GM18519 (cell line): ENCODE results near the gene MAN1A1.

Experiments used
- ATAC-seq: cut with Tn5 transposase; IDR thresholded peaks from one replicate; pipeline ENCODE4 v1.9.1; 2021; ENCODE audit warnings: mild to moderate bottlenecking, moderate library complexity; ENCODE audit not compliant: unreplicated experiment, low FRiP score

MAN1A1 gene

DNA sequence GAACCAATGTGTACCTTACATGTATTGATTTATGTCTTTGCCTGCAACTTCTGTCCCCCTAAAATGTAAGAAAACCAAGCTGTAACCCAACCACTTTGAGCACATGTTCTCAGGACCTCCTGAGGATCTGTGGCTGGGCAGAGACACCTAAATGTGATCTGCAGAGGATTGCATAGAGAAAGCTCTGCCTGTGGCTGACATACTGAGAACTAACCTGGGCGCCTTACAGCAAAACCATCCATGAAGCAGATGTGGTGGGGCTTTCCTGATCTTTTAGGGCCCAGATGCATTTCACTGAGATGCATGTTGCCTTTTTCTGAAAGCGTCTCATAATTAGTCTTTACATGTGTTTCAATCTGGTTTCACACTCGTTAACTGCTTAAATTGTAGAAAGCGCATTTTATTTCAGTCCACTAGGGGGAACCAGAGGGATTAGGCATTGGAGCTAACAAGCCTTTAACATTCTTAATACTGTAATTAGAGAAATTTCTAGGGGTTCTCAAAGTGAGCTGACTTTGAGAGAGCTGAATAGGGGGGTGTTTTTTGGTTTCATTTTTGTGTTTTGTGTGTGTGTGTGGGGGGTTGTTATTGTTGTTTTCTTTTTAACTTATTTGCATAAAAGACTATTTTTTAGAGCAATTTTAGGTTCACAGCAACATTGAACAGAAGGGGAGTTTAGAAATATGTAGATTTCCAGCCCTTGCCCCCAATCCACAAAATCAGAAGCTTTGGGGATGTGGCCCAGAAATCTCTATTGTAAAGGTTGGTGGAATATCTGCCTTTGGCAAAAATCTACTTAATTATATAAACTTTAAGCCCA is 220.2 kb downstream of the MAN1A1 start:
- ATAC-seq = peak; percentile 72

GRCh38 chr6:119128252-119128912 is 221.2 kb downstream of the MAN1A1 start:
- ATAC-seq = no peak

DNA sequence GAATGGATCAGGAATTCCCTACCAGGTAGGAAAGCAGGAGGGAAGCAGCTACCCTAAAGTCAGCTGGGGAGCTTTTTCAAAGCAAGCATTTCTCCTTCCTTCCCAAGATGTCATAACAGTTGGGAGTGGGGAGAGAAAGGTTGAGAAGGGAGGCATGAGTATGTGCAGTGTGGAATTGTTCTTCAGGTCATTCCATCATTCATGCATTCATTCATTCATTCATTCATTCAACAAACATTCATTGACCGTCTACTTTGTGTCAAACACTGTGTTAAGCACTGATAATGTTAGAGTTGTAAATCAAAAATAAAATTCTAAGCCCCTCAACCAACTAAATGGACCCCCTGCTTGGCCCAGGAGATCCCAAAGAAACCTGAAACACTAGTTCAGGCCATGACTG is 221.9 kb downstream of the MAN1A1 start:
- ATAC-seq = no peak
